Progenitor cell of endocrine pancreas (in vitro differentiated cells): ENCODE measurements around the gene UBQLN2. TPM values are rescaled to one million over a fixed set of nuclear protein-coding genes. Genes with fewer than 3 reads are reported as not detected.
"Not testable (repeated sequence)": the region's sequence is repeated elsewhere in the genome, so short reads cannot be mapped to it uniquely, and the experiment has no call there.

Source experiments
- DNase-seq: peaks from one replicate; pipeline ENCODE4 v3.0.0; 2021; ENCODE audit warnings: low spot score; ENCODE audit not compliant: unreplicated experiment
- H3K27ac Mint-ChIP-seq: 2 replicates; pipeline ENCODE4 v1.8.0; 2021; ENCODE audit warnings: mild to moderate bottlenecking, moderate library complexity, mixed read lengths
- H3K27me3 Mint-ChIP-seq: 2 replicates; pipeline ENCODE4 v1.8.0; 2021; ENCODE audit warnings: mixed read lengths
- H3K36me3 Mint-ChIP-seq: 2 replicates; pipeline ENCODE4 v1.8.0; 2022; ENCODE audit warnings: mixed read lengths; ENCODE audit not compliant: insufficient read depth
- H3K4me1 Mint-ChIP-seq: 2 replicates; pipeline ENCODE4 v1.8.0; 2021; ENCODE audit warnings: low read depth, mixed read lengths
- H3K4me3 Mint-ChIP-seq: 2 replicates; pipeline ENCODE4 v1.8.0; 2021; ENCODE audit warnings: low read depth, mild to moderate bottlenecking, moderate library complexity, mixed read lengths
- H3K9me3 Mint-ChIP-seq: 2 replicates; pipeline ENCODE4 v1.8.0; 2021; ENCODE audit warnings: low read depth, mixed read lengths
- long read RNA-seq: library from polyadenylated mRNA; unstranded; transcript quantifications from one replicate; pipeline ENCODE4 v2.0.0, GENCODE V29; 2020
- total RNA-seq: library from RNA; stranded (reverse); gene quantifications from 2 replicates; pipeline ENCODE4 v1.2.1, GENCODE V29; 2021
- TF ChIP-seq, protein P1 (sequence below): fragments of 200-600 bp; sonication (generic); IDR thresholded peaks from one replicate; pipeline ENCODE4 v1.5.0; 2021; ENCODE audit warnings: antibody characterized with exemption, mild to moderate bottlenecking; ENCODE audit not compliant: unreplicated experiment

UBQLN2 gene
- 40.0 and 40.2 TPM in 2 replicates for total RNA-seq
- long read RNA-seq, full-length matches to known transcripts, result 25 of 25 reads
- long read RNA-seq, partial matches to known transcripts, result 0 of 25 reads
- long read RNA-seq, other reads (novel, unspliced or antisense), result 0 of 25 reads

DNA sequence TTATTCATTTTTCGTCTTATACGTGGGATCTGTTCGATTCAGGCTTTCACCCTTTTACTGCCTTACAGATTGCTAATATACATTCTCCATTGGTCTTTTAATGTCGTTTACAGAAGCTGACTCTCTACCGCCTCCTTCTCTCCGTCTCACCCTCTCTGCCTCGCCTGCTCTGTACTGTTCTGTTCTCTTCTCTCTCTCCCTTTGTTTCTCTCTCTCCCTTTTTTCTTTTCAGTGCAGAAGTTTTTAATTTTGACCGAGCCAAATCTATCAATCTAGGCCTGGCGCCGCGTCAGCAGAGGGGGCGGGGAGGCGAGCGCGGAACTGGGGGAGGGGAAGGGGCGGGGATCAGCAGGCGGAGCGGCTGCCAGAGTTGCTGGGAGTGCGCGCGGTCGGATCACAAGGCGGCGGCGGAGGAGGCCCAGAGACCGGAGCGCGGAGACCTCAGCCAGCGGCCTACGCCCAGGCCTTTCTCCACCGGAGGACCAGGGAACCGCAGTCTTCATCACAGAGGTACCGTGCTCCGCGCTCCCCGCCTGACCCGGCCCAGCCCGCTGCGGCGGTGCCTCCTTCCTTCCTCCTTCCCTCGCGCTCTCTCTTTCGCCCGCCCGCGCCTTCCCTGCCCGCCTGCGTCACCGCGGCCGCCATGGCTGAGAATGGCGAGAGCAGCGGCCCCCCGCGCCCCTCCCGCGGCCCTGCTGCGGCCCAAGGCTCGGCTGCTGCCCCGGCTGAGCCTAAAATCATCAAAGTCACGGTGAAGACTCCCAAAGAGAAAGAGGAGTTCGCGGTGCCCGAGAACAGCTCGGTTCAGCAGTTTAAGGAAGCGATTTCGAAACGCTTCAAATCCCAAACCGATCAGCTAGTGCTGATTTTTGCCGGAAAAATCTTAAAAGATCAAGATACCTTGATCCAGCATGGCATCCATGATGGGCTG is at the start of gene UBQLN2:
TSS of gene UBQLN2 (plus strand) at position 397 of the 931 bp plus-strand sequence. CDS start at position 644, 247 bp downstream.
- Mint-ChIP-seq H3K27ac (peak within 1 kb of the TSS; percentile 95), H3K4me1 (peaks cover 17% of the 10 kb centered on the region), H3K36me3 (peaks cover 1% of the 10 kb centered on the region), H3K4me3 (peak within 1 kb of the TSS; percentile 75), H3K9me3 (peaks cover 1% of the 10 kb centered on the region), H3K27me3 (no peaks in the 10 kb centered on the region)
- peak; percentile 51 for DNase-seq
- TF ChIP-seq, protein P1, sequence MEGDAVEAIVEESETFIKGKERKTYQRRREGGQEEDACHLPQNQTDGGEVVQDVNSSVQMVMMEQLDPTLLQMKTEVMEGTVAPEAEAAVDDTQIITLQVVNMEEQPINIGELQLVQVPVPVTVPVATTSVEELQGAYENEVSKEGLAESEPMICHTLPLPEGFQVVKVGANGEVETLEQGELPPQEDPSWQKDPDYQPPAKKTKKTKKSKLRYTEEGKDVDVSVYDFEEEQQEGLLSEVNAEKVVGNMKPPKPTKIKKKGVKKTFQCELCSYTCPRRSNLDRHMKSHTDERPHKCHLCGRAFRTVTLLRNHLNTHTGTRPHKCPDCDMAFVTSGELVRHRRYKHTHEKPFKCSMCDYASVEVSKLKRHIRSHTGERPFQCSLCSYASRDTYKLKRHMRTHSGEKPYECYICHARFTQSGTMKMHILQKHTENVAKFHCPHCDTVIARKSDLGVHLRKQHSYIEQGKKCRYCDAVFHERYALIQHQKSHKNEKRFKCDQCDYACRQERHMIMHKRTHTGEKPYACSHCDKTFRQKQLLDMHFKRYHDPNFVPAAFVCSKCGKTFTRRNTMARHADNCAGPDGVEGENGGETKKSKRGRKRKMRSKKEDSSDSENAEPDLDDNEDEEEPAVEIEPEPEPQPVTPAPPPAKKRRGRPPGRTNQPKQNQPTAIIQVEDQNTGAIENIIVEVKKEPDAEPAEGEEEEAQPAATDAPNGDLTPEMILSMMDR, result peak; percentile 10

DNA sequence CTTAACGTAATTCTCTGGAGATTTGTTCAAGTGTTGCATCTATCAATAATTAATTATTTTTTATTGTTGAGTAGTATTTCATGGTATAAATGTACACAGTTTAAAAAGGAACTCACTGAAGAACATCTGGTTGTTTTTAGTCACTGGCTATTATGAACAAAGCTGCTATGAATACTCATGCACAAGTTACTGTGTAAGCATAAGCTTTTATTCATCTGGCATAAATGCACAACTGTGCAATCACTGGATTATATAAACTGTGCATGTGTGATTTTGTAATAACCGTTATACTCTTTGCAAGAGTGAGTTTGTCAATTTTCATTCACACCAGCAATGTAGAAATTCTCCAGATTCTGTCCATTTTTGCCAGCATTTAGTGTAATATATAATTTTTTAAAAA is 43.8 kb upstream of the UBQLN2 start:
- peaks cover 22% of the 10 kb centered on the region for H3K9me3 Mint-ChIP-seq
- TF ChIP-seq, protein P1, result no peak
- no peak for DNase-seq
- no peaks in the 10 kb centered on the region for H3K36me3 Mint-ChIP-seq
- no peaks in the 10 kb centered on the region for H3K27me3 Mint-ChIP-seq
- H3K27ac Mint-ChIP-seq, result no peak overlapping the region
- H3K4me1 Mint-ChIP-seq, result no peaks in the 10 kb centered on the region
- H3K4me3 Mint-ChIP-seq, result no peak overlapping the region

DNA sequence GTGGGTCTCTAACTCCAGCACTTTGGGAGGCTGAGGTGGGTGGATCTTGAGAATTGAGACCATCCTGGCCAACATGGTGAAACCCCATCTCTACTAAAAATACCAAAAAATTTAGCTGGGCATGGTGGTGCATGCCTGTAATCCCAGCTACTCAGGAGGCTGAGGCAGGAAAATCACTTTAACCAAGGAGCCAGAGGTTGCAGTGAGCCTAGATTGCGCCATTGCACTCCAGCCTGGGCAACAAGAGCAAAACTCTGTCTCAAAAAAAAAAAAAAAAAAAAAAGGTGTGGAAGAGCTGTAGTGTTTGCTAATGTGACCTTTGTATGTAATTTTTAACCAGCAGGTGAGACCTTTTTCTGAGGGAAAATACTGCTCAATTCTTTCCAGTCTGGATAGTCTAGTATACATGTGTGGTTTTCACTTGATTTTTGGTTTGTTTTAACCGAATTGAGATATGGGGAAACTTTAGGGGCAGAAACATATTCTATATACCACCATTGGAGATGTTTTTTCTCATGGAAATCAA is 33.9 kb upstream of the UBQLN2 start:
- not testable (repeated sequence) for H3K27me3 Mint-ChIP-seq, H3K4me3 Mint-ChIP-seq, H3K36me3 Mint-ChIP-seq, DNase-seq, H3K4me1 Mint-ChIP-seq, H3K27ac Mint-ChIP-seq
- H3K9me3 Mint-ChIP-seq, result peaks cover 23% of the 10 kb centered on the region

DNA sequence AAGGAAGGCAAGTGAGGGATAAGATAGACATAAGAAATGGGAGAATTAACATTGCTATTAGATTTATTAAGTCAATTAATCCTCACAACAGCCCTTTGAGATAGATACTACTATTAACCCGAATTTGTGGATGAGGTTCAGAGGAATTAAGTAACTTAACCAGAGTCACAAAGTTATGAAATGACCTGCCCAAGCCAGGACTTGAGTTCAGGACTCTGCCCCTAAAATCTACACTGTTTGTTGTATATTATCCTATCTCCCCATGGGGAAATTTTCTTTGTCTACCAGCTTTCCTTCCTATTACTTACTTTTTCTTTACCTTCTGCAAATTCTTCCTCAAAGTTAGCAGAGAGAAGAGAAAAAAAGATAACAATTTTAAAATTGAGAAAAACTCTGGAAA is 33.4 kb upstream of the UBQLN2 start:
- Mint-ChIP-seq H3K36me3 (no peaks in the 10 kb centered on the region), H3K27ac (no peak overlapping the region), H3K9me3 (peaks cover 21% of the 10 kb centered on the region), H3K4me3 (no peak overlapping the region), H3K4me1 (peaks cover 2% of the 10 kb centered on the region), H3K27me3 (no peaks in the 10 kb centered on the region)
- DNase-seq, result no peak
- TF ChIP-seq, protein P1, result no peak

DNA sequence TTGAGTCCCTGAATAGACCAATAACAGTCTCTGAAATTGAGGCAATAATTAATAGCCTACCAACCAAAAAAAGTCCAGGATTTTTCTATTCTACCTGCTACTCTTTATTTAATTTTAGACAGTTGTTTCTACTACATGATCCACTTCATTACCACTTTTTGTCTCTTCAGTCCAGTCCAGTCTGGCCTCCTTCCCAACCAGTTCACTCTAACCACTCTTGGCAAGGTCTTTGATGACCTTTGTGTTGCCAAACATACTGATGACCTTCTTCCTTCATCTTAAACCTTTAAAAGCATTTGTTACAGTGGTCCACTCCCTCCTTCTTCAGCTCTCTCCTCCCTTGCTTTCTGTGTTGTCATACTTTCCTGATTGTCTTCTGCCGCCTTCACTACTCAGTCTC is 12.8 kb upstream of the UBQLN2 start:
- Mint-ChIP-seq H3K27me3 (no peaks in the 10 kb centered on the region), H3K4me1 (no peaks in the 10 kb centered on the region), H3K36me3 (no peaks in the 10 kb centered on the region), H3K4me3 (no peak overlapping the region), H3K27ac (no peak overlapping the region), H3K9me3 (peaks cover 34% of the 10 kb centered on the region)
- TF ChIP-seq, protein P1, result no peak
- DNase-seq, result no peak
